Vagina (tissue), 2 donors: ENCODE results near the gene CYP2D6.

Experiments
- CTCF ChIP-seq, 3 experiments: fragments of 450-650 bp in 2 of 3; fragments of 200-600 bp in 1 of 3; sonication (generic) in 1 of 3; IDR thresholded peaks; one replicate each; pipeline ENCODE4 v1.5.1; 2017 to 2019; ENCODE audit warnings: antibody characterized with exemption in 3 of 3, mild to moderate bottlenecking in 2 of 3, moderate library complexity in 2 of 3
- POLR2A ChIP-seq, 2 donors: fragments of 450-650 bp; IDR thresholded peaks; one replicate each; pipeline ENCODE4 v1.6.1; 2017; ENCODE audit warnings: antibody characterized with exemption in 2 of 2, mild to moderate bottlenecking in 2 of 2, moderate library complexity in 2 of 2
- POLR2AphosphoS5 ChIP-seq, 2 donors: sonication (generic); formaldehyde crosslinking; IDR thresholded peaks; one replicate each; pipeline ENCODE4 v1.9.0; 2017; ENCODE audit warnings: antibody characterized with exemption in 2 of 2, mild to moderate bottlenecking in 2 of 2, low read depth in 1 of 2; ENCODE audit not compliant: insufficient read depth in 1 of 2

- TF ChIP-seq CTCF (IDR thresholded peaks at IDR 0.05) (no peak), POLR2A (IDR thresholded peaks at IDR 0.05) (no peak), POLR2AphosphoS5 (IDR thresholded peaks at IDR 0.05; ENCODE audit: insufficient read depth in 1 of 2, low read depth in 1 of 2) (no peak)
These were observed 8.4 kb upstream of the CYP2D6 start for GRCh38 chr22:42138972-42139371.
